ENCODE data around the gene MELTF. TPM values are rescaled to one million over a fixed set of nuclear protein-coding genes. Genes with fewer than 3 reads are reported as not detected.

MELTF gene
- total and polyA plus RNA-seq, 2 of the 13 experiments (the other 11 are each of a cell fraction or from before 2014, with no cell fraction given) = 3.2 to 7.5 TPM

DNA sequence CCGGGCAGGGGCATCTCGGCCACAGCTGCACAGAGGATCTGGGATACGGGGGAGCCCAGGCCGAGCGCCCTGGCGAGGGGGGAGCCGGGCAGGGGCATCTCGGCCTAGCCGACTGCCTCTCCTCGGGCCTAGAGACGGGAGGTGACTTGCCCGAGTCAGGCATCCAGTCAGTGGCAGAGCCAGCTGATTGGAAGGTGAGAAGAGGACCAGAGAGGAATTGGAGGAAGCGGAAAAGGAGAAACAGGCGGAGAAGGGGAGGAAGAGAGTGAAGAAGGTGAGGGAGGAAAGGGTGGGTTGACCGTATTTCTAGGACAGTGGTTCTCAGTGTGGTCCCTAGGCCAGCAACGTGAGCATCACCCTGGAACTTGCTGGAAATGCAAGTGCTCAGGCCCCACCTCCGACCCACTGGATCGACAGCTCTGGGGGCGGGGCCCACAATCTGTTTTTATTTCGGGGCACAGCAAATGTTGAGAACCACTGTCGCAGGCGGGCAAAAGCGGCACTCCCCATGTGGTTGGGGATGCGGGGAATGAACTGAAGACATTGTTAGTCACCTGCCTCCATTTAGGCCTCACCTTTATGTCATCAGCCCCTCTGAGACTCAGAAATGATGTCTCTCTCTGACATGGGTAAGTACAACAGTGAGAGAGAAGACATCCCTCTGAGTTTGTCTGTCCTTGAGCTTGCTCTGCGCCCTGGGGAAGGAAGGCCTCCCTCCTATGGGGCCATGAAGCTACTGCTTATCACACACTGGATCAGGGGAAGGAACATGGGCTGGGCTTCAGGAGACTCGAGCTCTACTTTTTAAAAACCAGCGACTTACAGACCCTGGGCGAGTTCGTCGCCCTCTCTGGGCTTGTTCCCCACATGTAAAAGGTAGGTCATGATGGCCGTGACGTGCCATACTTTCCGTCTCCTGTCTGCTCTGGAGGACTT, 1.0 kb upstream of the MELTF start:
- ATAC-seq (peak; percentile 13), FAIRE-seq (no peak), DNase-seq (ENCODE audit: low spot score) (no peak)
- Histone ChIP-seq H3K4me2 (ENCODE audit: low read depth, low read length) (peak overlapping the region; percentile 47), H3K79me2 (ENCODE audit: insufficient read depth, low read length) (no peaks in the 10 kb centered on the region), H3K9ac (ENCODE audit: insufficient read depth, low read depth, low read length) (no peak overlapping the region), H4K20me1 (ENCODE audit: insufficient read depth, low read length) (no peaks in the 10 kb centered on the region), H3K9me3 (ENCODE audit: low read length) (no peaks in the 10 kb centered on the region), H2AFZ (ENCODE audit: low read length) (no peak overlapping the region), H3K27me3 (ENCODE audit: control insufficient read depth in 1 of 2, insufficient read depth in 2 of 2, low read length in 2 of 2) (0 out of 5 replicates have a peak, but pooled peaks cover 0 to 7% of the 10 kb centered on the region in 2 experiments), H3K4me1 (ENCODE audit: insufficient read depth, low read length) (peaks cover 39% of the 10 kb centered on the region), H3K36me3 (replicated peaks in 1 of 2; ENCODE audit: control insufficient read depth in 1 of 2, insufficient read depth in 2 of 2, low read length in 2 of 2) (no peaks in the 10 kb centered on the region; a peak in 1 of 5 replicates), H3K27ac (ENCODE audit: extremely low read length, insufficient read depth, low read length) (no peak overlapping the region), H3K4me3 (replicated peaks in 1 of 3; ENCODE audit: insufficient read depth in 1 of 3, low read depth in 2 of 3, low read length in 3 of 3) (peak overlapping the region in 2 of 3 experiments; percentile 18 to 78; a peak in 2 of 6 replicates)
- WGBS (ENCODE audit: low lambda C conversion rate) = 57% methylated on average over 28 of the region's 33 CpGs
- POLR2A ChIA-PET = interaction anchor here (1.4 to 1.9 kb wide), 2 partner anchors 27 to 41 kb away, joined by 6 to 9 read pairs; no protein-coding TSS in a partner anchor
- intact Hi-C loops (cut with micrococcal nuclease; ENCODE audit: unreplicated experiment) (no loop called here), in situ Hi-C loops (cut with HindIII; ENCODE audit: extremely low pct_ligation_motif_present, low pct_unique_long_range_greater_than_20kb) (loop anchor here (5.0 kb wide), 1 partner anchor 53 kb away; no protein-coding TSS in a partner anchor)
- BruUV-seq (replicated peaks) = no TSS peak
- CTCF ChIA-PET (ENCODE audit: low intra/inter-chr PET ratio, low total read pairs) = interaction anchor here (1.3 to 1.6 kb wide), 2 partner anchors 28 to 52 kb away, joined by 4 to 5 read pairs; no protein-coding TSS in a partner anchor
- TF ChIP-seq TP53 (CRISPR knock-in tag; conservative IDR thresholded peaks at IDR 0.05) = no peak
- TF ChIP-seq SALL2 (CRISPR knock-in tag; IDR thresholded peaks at IDR 0.05) = no peak
- TF ChIP-seq TOE1 (CRISPR knock-in tag; IDR thresholded peaks at IDR 0.05) = no peak
- TF ChIP-seq ZNF501 (CRISPR knock-in tag; IDR thresholded peaks at IDR 0.05) = peak; percentile 39; the same call in 1 of the 2 replicates
- TF ChIP-seq TCF7L2 (IDR thresholded peaks at IDR 0.05; ENCODE audit: low read depth, low read length) = no peak
- TF ChIP-seq ZNF891 (CRISPR knock-in tag; IDR thresholded peaks at IDR 0.05) = no peak
- TF ChIP-seq ZFX (CRISPR knock-in tag; IDR thresholded peaks at IDR 0.05; ENCODE audit: low read depth) = peak; percentile 16; the same call in 1 of the 2 replicates
- TF ChIP-seq ZFP37 (CRISPR knock-in tag; IDR thresholded peaks at IDR 0.05; ENCODE audit: borderline replicate concordance) = no peak
- TF ChIP-seq, protein P1, sequence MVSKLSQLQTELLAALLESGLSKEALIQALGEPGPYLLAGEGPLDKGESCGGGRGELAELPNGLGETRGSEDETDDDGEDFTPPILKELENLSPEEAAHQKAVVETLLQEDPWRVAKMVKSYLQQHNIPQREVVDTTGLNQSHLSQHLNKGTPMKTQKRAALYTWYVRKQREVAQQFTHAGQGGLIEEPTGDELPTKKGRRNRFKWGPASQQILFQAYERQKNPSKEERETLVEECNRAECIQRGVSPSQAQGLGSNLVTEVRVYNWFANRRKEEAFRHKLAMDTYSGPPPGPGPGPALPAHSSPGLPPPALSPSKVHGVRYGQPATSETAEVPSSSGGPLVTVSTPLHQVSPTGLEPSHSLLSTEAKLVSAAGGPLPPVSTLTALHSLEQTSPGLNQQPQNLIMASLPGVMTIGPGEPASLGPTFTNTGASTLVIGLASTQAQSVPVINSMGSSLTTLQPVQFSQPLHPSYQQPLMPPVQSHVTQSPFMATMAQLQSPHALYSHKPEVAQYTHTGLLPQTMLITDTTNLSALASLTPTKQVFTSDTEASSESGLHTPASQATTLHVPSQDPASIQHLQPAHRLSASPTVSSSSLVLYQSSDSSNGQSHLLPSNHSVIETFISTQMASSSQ (IDR thresholded peaks at IDR 0.05; ENCODE audit: low read depth) = no peak
- TF ChIP-seq, protein P1 (CRISPR knock-in tag; IDR thresholded peaks at IDR 0.05; ENCODE audit: borderline replicate concordance) = no peak
- TF ChIP-seq IRX3 (CRISPR knock-in tag; IDR thresholded peaks at IDR 0.05; ENCODE audit: borderline replicate concordance, low read depth) = no peak
- no peak for TF ChIP-seq HNF4G (IDR thresholded peaks at IDR 0.05; ENCODE audit: borderline replicate concordance, low read depth, low read length)
- no peak for TF ChIP-seq HNF4G (CRISPR knock-in tag; IDR thresholded peaks at IDR 0.05; ENCODE audit: borderline replicate concordance, low read depth)
- TF ChIP-seq SNAPC2 (CRISPR knock-in tag; IDR thresholded peaks at IDR 0.05) = no peak
- no peak for TF ChIP-seq SMC3 (IDR thresholded peaks at IDR 0.05; ENCODE audit: low read length)
- no peak for TF ChIP-seq RELA (CRISPR knock-in tag; IDR thresholded peaks at IDR 0.05)
- no peak for TF ChIP-seq ZFY (CRISPR knock-in tag; IDR thresholded peaks at IDR 0.05)
- no peak for TF ChIP-seq RFX3 (CRISPR knock-in tag; IDR thresholded peaks at IDR 0.05)
- TF ChIP-seq, protein P2, sequence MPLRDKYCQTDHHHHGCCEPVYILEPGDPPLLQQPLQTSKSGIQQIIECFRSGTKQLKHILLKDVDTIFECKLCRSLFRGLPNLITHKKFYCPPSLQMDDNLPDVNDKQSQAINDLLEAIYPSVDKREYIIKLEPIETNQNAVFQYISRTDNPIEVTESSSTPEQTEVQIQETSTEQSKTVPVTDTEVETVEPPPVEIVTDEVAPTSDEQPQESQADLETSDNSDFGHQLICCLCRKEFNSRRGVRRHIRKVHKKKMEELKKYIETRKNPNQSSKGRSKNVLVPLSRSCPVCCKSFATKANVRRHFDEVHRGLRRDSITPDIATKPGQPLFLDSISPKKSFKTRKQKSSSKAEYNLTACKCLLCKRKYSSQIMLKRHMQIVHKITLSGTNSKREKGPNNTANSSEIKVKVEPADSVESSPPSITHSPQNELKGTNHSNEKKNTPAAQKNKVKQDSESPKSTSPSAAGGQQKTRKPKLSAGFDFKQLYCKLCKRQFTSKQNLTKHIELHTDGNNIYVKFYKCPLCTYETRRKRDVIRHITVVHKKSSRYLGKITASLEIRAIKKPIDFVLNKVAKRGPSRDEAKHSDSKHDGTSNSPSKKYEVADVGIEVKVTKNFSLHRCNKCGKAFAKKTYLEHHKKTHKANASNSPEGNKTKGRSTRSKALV (CRISPR knock-in tag; IDR thresholded peaks at IDR 0.05) = no peak

All from HepG2 (cell line).